ENCODE measurements around the gene OR10Z1. TPM values are rescaled to one million over a fixed set of nuclear protein-coding genes. Genes with fewer than 3 reads are reported as not detected.

OR10Z1 gene
- polyA plus RNA-seq, 3 donors: not detected

- Histone ChIP-seq H2AFZ (ENCODE audit: insufficient read depth, low read depth, low read length, poor library complexity, severe bottlenecking) (no peak overlapping the region), H3K9ac (ENCODE audit: insufficient read depth, low read length, poor library complexity, severe bottlenecking) (no peak overlapping the region), H4K20me1 (ENCODE audit: insufficient read depth, low read length) (no peaks in the 10 kb centered on the region), H3K9me3 (replicated peaks in 1 of 2; ENCODE audit: control insufficient read depth in 1 of 2, insufficient read depth in 1 of 2, low read length in 2 of 2) (no peaks in the 10 kb centered on the region), H3K4me1 (ENCODE audit: control insufficient read depth in 1 of 2, insufficient read depth in 2 of 2, low read length in 2 of 2) (no peaks in the 10 kb centered on the region), H3K4me3 (replicated peaks in 1 of 3; ENCODE audit: low read depth in 2 of 3, low read length in 3 of 3) (no peak overlapping the region), H3K27ac (ENCODE audit: low read depth in 1 of 2, low read length in 2 of 2) (no peak overlapping the region), H3K4me2 (replicated peaks; ENCODE audit: extremely low read depth, low read length, poor library complexity, severe bottlenecking) (no peak overlapping the region), H3K36me3 (replicated peaks in 1 of 2; ENCODE audit: control insufficient read depth in 1 of 2, insufficient read depth in 2 of 2, low read length in 2 of 2) (no peaks in the 10 kb centered on the region), H3K79me2 (ENCODE audit: insufficient read depth, low read length) (no peaks in the 10 kb centered on the region), H3K27me3 (ENCODE audit: control insufficient read depth in 2 of 2, insufficient read depth in 2 of 2, low read length in 2 of 2) (no peaks in the 10 kb centered on the region)
- H3K4me1 Mint-ChIP-seq: no peaks in the 10 kb centered on the region
- DNase-seq: no peak
- H3K27me3 Mint-ChIP-seq (ENCODE audit: low read depth in 3 of 3): no peaks in the 10 kb centered on the region
- no peak overlapping the region for H3K27ac Mint-ChIP-seq
- intact Hi-C loops (cut with micrococcal nuclease): no loop called here
- no peak overlapping the region for H3K4me3 Mint-ChIP-seq
- no CpG with 5 or more reads among the region's 3 CpGs for WGBS (ENCODE audit: insufficient coverage)
- H3K36me3 Mint-ChIP-seq: no peaks in the 10 kb centered on the region
- peaks cover 0 to 2% (median 0%) of the 10 kb centered on the region in 7 donors for H3K9me3 Mint-ChIP-seq
- TF ChIP-seq CTCF (IDR thresholded peaks at IDR 0.05): no peak
Observed at GRCh38 chr1:158611916-158612315, 6.8 kb downstream of the OR10Z1 start.

- 100% methylated on average over 1 of the region's 3 CpGs for WGBS (ENCODE audit: insufficient coverage)
Observed at GRCh38 chr1:158613764-158614163, 8.7 kb downstream of the OR10Z1 start.

More at GRCh38 chr1:158613764-158614163, 8.7 kb downstream of the OR10Z1 start:
- Mint-ChIP-seq H3K36me3 (no peaks in the 10 kb centered on the region), H3K4me3 (no peak overlapping the region), H3K27ac (peak overlapping the region in 1 of 7 donors; percentile 34), H3K27me3 (ENCODE audit: low read depth in 3 of 3) (no peaks in the 10 kb centered on the region), H3K4me1 (no peaks in the 10 kb centered on the region), H3K9me3 (peaks cover 0 to 2% (median 0%) of the 10 kb centered on the region in 7 donors)
- no peak overlapping the region for H3K9ac ChIP-seq (ENCODE audit: insufficient read depth, low read length, poor library complexity, severe bottlenecking)
- no peaks in the 10 kb centered on the region for H3K79me2 ChIP-seq (ENCODE audit: insufficient read depth, low read length)
- H3K9me3 ChIP-seq (replicated peaks in 1 of 2; ENCODE audit: control insufficient read depth in 1 of 2, insufficient read depth in 1 of 2, low read length in 2 of 2): no peaks in the 10 kb centered on the region
- H3K4me1 ChIP-seq (ENCODE audit: control insufficient read depth in 1 of 2, insufficient read depth in 2 of 2, low read length in 2 of 2): no peaks in the 10 kb centered on the region
- no peak overlapping the region for H3K4me2 ChIP-seq (replicated peaks; ENCODE audit: extremely low read depth, low read length, poor library complexity, severe bottlenecking)
- DNase-seq: no peak
- no peaks in the 10 kb centered on the region for H4K20me1 ChIP-seq (ENCODE audit: insufficient read depth, low read length)
- no peak overlapping the region for H2AFZ ChIP-seq (ENCODE audit: insufficient read depth, low read depth, low read length, poor library complexity, severe bottlenecking)
- TF ChIP-seq CTCF (IDR thresholded peaks at IDR 0.05): no peak
- intact Hi-C loops (cut with micrococcal nuclease): no loop called here
- H3K27ac ChIP-seq (ENCODE audit: low read depth in 1 of 2, low read length in 2 of 2): no peak overlapping the region
- no peak overlapping the region for H3K4me3 ChIP-seq (replicated peaks in 1 of 3; ENCODE audit: low read depth in 2 of 3, low read length in 3 of 3)
- H3K36me3 ChIP-seq (replicated peaks in 1 of 2; ENCODE audit: control insufficient read depth in 1 of 2, insufficient read depth in 2 of 2, low read length in 2 of 2): no peaks in the 10 kb centered on the region
- H3K27me3 ChIP-seq (ENCODE audit: control insufficient read depth in 2 of 2, insufficient read depth in 2 of 2, low read length in 2 of 2): no peaks in the 10 kb centered on the region

Measured in CD14-positive monocyte (primary cell).